DND-41 (cell line): ENCODE results near the gene PPDPF.

Experiments used
- ATAC-seq: fragments of 200-7000 bp; cut with Tn5 transposase; 3 replicates; pipeline ENCODE4 v1.9.1; 2021; ENCODE audit warnings: low read depth; ENCODE audit not compliant: insufficient read depth
- DNase-seq: peaks from one replicate; pipeline ENCODE4 v3.0.0-alpha.2; 2020
- H2AFZ ChIP-seq: 2 replicates; pipeline ENCODE4 v1.6.0; 2012; ENCODE audit warnings: low read depth, low read length
- H3K27ac ChIP-seq: 2 replicates; pipeline ENCODE4 v1.5.1; 2012; ENCODE audit warnings: low read length, inconsistent platforms
- H3K27me3 ChIP-seq: fragments of 200-600 bp; sonication (generic); 2 replicates; pipeline ENCODE4 v1.6.0; 2012; ENCODE audit warnings: low read length, mild to moderate bottlenecking, inconsistent platforms; ENCODE audit not compliant: insufficient read depth, poor library complexity
- H3K36me3 ChIP-seq: 2 replicates; pipeline ENCODE4 v1.5.1; 2012; ENCODE audit warnings: low read length, inconsistent platforms; ENCODE audit not compliant: insufficient read depth
- H3K4me1 ChIP-seq: 2 replicates; pipeline ENCODE4 v1.5.1; 2012; ENCODE audit warnings: mild to moderate bottlenecking, low read length; ENCODE audit not compliant: insufficient read depth
- H3K4me2 ChIP-seq: 2 replicates; pipeline ENCODE4 v1.6.0; 2012; ENCODE audit warnings: mild to moderate bottlenecking, moderate library complexity, low read length, inconsistent platforms; ENCODE audit not compliant: insufficient read depth
- H3K4me3 ChIP-seq, 2 experiments: fragments of 200-600 bp in 1 of 2; shearing (Covaris generic) in 1 of 2; 2 replicates each; pipeline ENCODE4 v1.5.1; 2012 to 2016; ENCODE audit warnings: inconsistent platforms in 2 of 2, low read length in 2 of 2, mild to moderate bottlenecking in 2 of 2, low read depth in 1 of 2, moderate library complexity in 1 of 2
- H3K79me2 ChIP-seq: 2 replicates; pipeline ENCODE4 v1.6.0; 2012; ENCODE audit warnings: low read length, inconsistent platforms; ENCODE audit not compliant: insufficient read depth
- H3K9ac ChIP-seq: 2 replicates; pipeline ENCODE4 v1.6.0; 2012; ENCODE audit warnings: low read depth, mild to moderate bottlenecking, inconsistent platforms, low read length, moderate library complexity
- H3K9me3 ChIP-seq: 2 replicates; pipeline ENCODE4 v1.5.1; 2012; ENCODE audit warnings: low read length, moderate library complexity, mild to moderate bottlenecking, inconsistent platforms; ENCODE audit not compliant: insufficient read depth, severe bottlenecking
- H4K20me1 ChIP-seq: 2 replicates; pipeline ENCODE4 v1.6.0; 2012; ENCODE audit warnings: low read length; ENCODE audit not compliant: insufficient read depth
- CTCF ChIP-seq: IDR thresholded peaks from 2 replicates; pipeline ENCODE4 v1.5.1; 2012; ENCODE audit warnings: borderline replicate concordance, low read length, moderate library complexity, mild to moderate bottlenecking; ENCODE audit not compliant: poor library complexity, severe bottlenecking; ENCODE audit errors: extremely low read depth
- EZH2 ChIP-seq: IDR thresholded peaks from 3 replicates; pipeline ENCODE4 v1.6.1; 2012; ENCODE audit warnings: borderline replicate concordance, low read depth, mild to moderate bottlenecking, moderate library complexity, low read length, inconsistent platforms; ENCODE audit not compliant: severe bottlenecking

PPDPF gene

GRCh38 chr20:63521602-63522001 is 1.0 kb downstream of the PPDPF start:
- Histone ChIP-seq H3K4me2 (peak overlapping the region; percentile 85), H3K27me3 (peaks cover 5% of the 10 kb centered on the region), H3K27ac (no peak overlapping the region), H3K36me3 (peaks cover 25% of the 10 kb centered on the region), H3K4me3 (peak overlapping the region; percentile 52 to 82; a peak in 3 of 4 replicates), H3K9ac (peak overlapping the region; percentile 83), H4K20me1 (peaks cover 22% of the 10 kb centered on the region), H3K79me2 (peaks cover 11% of the 10 kb centered on the region), H3K4me1 (peaks cover 27% of the 10 kb centered on the region), H3K9me3 (peaks cover 5% of the 10 kb centered on the region), H2AFZ (no peak overlapping the region)
- TF ChIP-seq CTCF (no peak), EZH2 (no peak)
- no peak for ATAC-seq
- no peak for DNase-seq

- ATAC-seq, result no peak
- no peak for DNase-seq
- Histone ChIP-seq H3K4me1 (peaks cover 27% of the 10 kb centered on the region), H3K4me2 (peak overlapping the region; percentile 51), H3K27me3 (peaks cover 5% of the 10 kb centered on the region), H3K79me2 (peaks cover 11% of the 10 kb centered on the region), H3K36me3 (peaks cover 25% of the 10 kb centered on the region), H3K27ac (no peak overlapping the region), H3K4me3 (peak overlapping the region in 1 of 2 experiments; percentile 19; a peak in 2 of 4 replicates), H2AFZ (no peak overlapping the region), H4K20me1 (peaks cover 22% of the 10 kb centered on the region), H3K9ac (no peak overlapping the region), H3K9me3 (peaks cover 5% of the 10 kb centered on the region)
- TF ChIP-seq CTCF (no peak), EZH2 (no peak)
Measured at GRCh38 chr20:63522091-63522868, 1.7 kb downstream of the PPDPF start.

- Histone ChIP-seq H3K4me2 (no peak overlapping the region), H4K20me1 (peaks cover 22% of the 10 kb centered on the region), H3K9me3 (peaks cover 5% of the 10 kb centered on the region), H3K27ac (no peak overlapping the region), H3K4me1 (peaks cover 27% of the 10 kb centered on the region), H3K79me2 (peaks cover 11% of the 10 kb centered on the region), H3K9ac (no peak overlapping the region), H3K4me3 (no peak overlapping the region), H2AFZ (no peak overlapping the region), H3K36me3 (peaks cover 25% of the 10 kb centered on the region), H3K27me3 (peaks cover 5% of the 10 kb centered on the region)
- ATAC-seq (no peak), DNase-seq (no peak)
- TF ChIP-seq CTCF, result no peak
- no peak for TF ChIP-seq EZH2
Measured at GRCh38 chr20:63522981-63523611, 2.5 kb downstream of the PPDPF start.
